SK-N-SH treated with all-trans-retinoic acid at 6 μM for 48 hours (cell line): ENCODE measurements around the gene ARHGEF7.
A peak's percentile ranks its signal among the peaks of the same experiment; 100 is the strongest.
"Not testable (repeated sequence)": the region's sequence is repeated elsewhere in the genome, so short reads cannot be mapped to it uniquely, and the experiment has no call there.

Source experiments
- ATAC-seq: fragments of 200-7000 bp; cut with Tn5 transposase; 3 replicates; pipeline ENCODE4 v1.9.1; 2020; ENCODE audit warnings: mild to moderate bottlenecking, moderate library complexity
- BACH2 ChIP-seq: fragments of 250-450 bp; sonication (Bioruptor Pico); IDR thresholded peaks from 2 replicates; pipeline ENCODE4 v1.9.0; 2021; ENCODE audit warnings: mild to moderate bottlenecking, borderline replicate concordance
- CREB5 ChIP-seq: fragments of 250-450 bp; sonication (Bioruptor Pico); IDR thresholded peaks from 2 replicates; pipeline ENCODE4 v1.5.1; 2020; ENCODE audit warnings: low read depth, mild to moderate bottlenecking, moderate library complexity
- CSRNP3 ChIP-seq: fragments of 250-450 bp; sonication (Bioruptor Pico); IDR thresholded peaks from 2 replicates; pipeline ENCODE4 v1.5.1; 2021; ENCODE audit warnings: mild to moderate bottlenecking, moderate library complexity
- ESRRG ChIP-seq: fragments of 250-450 bp; sonication (Bioruptor Pico); IDR thresholded peaks from 2 replicates; pipeline ENCODE4 v1.6.1; 2021; ENCODE audit warnings: mild to moderate bottlenecking
- GLIS3 ChIP-seq: fragments of 250-450 bp; sonication (Bioruptor Pico); IDR thresholded peaks from 2 replicates; pipeline ENCODE4 v1.5.0; 2020; ENCODE audit warnings: mild to moderate bottlenecking, moderate library complexity
- OSR1 ChIP-seq: fragments of 250-450 bp; sonication (Bioruptor Pico); IDR thresholded peaks from 2 replicates; pipeline ENCODE4 v1.8.0; 2022; ENCODE audit warnings: moderate library complexity, mild to moderate bottlenecking, inconsistent platforms
- PPARA ChIP-seq: fragments of 250-450 bp; sonication (Bioruptor Pico); IDR thresholded peaks from 2 replicates; pipeline ENCODE4 v1.5.0; 2020; ENCODE audit warnings: mild to moderate bottlenecking, borderline replicate concordance
- RARB ChIP-seq: fragments of 250-450 bp; sonication (Bioruptor Pico); IDR thresholded peaks from 2 replicates; pipeline ENCODE4 v1.8.0; 2021; ENCODE audit warnings: mild to moderate bottlenecking, moderate library complexity
- SNAI2 ChIP-seq: fragments of 250-450 bp; sonication (Bioruptor Pico); IDR thresholded peaks from 2 replicates; pipeline ENCODE4 v1.5.0; 2020; ENCODE audit warnings: mild to moderate bottlenecking, moderate library complexity
- TOX ChIP-seq: fragments of 250-450 bp; sonication (Bioruptor Pico); IDR thresholded peaks from 2 replicates; pipeline ENCODE4 v1.8.0; 2021; ENCODE audit warnings: mild to moderate bottlenecking, moderate library complexity, borderline replicate concordance
- TSHZ2 ChIP-seq: fragments of 250-450 bp; sonication (Bioruptor Pico); IDR thresholded peaks from 2 replicates; pipeline ENCODE4 v1.5.0; 2020; ENCODE audit warnings: mild to moderate bottlenecking, moderate library complexity
- ZFP3 ChIP-seq: fragments of 250-450 bp; sonication (Bioruptor Pico); IDR thresholded peaks from 2 replicates; pipeline ENCODE4 v1.5.0; 2020; ENCODE audit warnings: mild to moderate bottlenecking, moderate library complexity
- ZNF565 ChIP-seq: fragments of 450-650 bp; formaldehyde crosslinking; conservative IDR thresholded peaks from 2 replicates; pipeline ENCODE4 v1.5.0; 2020; ENCODE audit warnings: low read depth, mild to moderate bottlenecking, moderate library complexity
- ZNF70 ChIP-seq: fragments of 450-650 bp; formaldehyde crosslinking; IDR thresholded peaks from 2 replicates; pipeline ENCODE4 v1.5.0; 2020; ENCODE audit warnings: mild to moderate bottlenecking, moderate library complexity
- ZNF8 ChIP-seq: fragments of 450-650 bp; formaldehyde crosslinking; IDR thresholded peaks from 2 replicates; pipeline ENCODE4 v1.5.0; 2020; ENCODE audit warnings: mild to moderate bottlenecking, moderate library complexity

Gene ARHGEF7

GRCh38 chr13:111187960-111188541 is 72.9 kb downstream of the ARHGEF7 start:
- TF ChIP-seq ZNF565 (CRISPR knock-in tag), result no peak
- TF ChIP-seq SNAI2 (CRISPR knock-in tag), result no peak
- TF ChIP-seq ZFP3, result no peak
- TF ChIP-seq RARB (CRISPR knock-in tag), result no peak
- no peak for TF ChIP-seq BACH2 (CRISPR knock-in tag)
- no peak for TF ChIP-seq CSRNP3 (CRISPR knock-in tag)
- no peak for TF ChIP-seq TOX (CRISPR knock-in tag)
- TF ChIP-seq GLIS3 (CRISPR knock-in tag), result no peak
- no peak for TF ChIP-seq PPARA (CRISPR knock-in tag)
- TF ChIP-seq, all 23 proteins: peak for 0
- peak; percentile 64 for ATAC-seq

- not testable (repeated sequence) for ATAC-seq
Observed at GRCh38 chr13:111189064-111189505, 74.0 kb downstream of the ARHGEF7 start.

- ATAC-seq, result not testable (repeated sequence)
Observed at GRCh38 chr13:111189516-111189915, 74.4 kb downstream of the ARHGEF7 start.

GRCh38 chr13:111193223-111193622 is 78.1 kb downstream of the ARHGEF7 start:
- not testable (repeated sequence) for ATAC-seq

GRCh38 chr13:111194651-111195050 is 79.5 kb downstream of the ARHGEF7 start:
- ATAC-seq, result not testable (repeated sequence)

GRCh38 chr13:111198732-111199378 is 83.7 kb downstream of the ARHGEF7 start:
- ATAC-seq, result not testable (repeated sequence)

- no peak for ATAC-seq
- TF ChIP-seq CREB5 (CRISPR knock-in tag) (no peak), ZNF70 (CRISPR knock-in tag) (no peak), RARB (CRISPR knock-in tag) (no peak), TSHZ2 (CRISPR knock-in tag) (no peak), ZNF8 (CRISPR knock-in tag) (no peak), OSR1 (CRISPR knock-in tag) (no peak), ESRRG (CRISPR knock-in tag) (no peak)
- TF ChIP-seq, all 23 proteins: peak for 0
Observed at GRCh38 chr13:111201304-111201940, 86.3 kb downstream of the ARHGEF7 start.
